HCT116 (cell line): Measurements from ENCODE around the gene UNC45A. TPM values are rescaled to one million over a fixed set of nuclear protein-coding genes. Genes with fewer than 3 reads are reported as not detected.

Experiments
- ATAC-seq: fragments of 200-7000 bp; cut with Tn5 transposase; 2 replicates; pipeline ENCODE4 v1.9.1; 2020; ENCODE audit warnings: mild to moderate bottlenecking, moderate library complexity
- BruUV-seq: library from RNA; stranded (reverse); fragments of 400-500 nt; replicated peaks from 2 replicates; lab custom pipeline; 2021; lab: Mats Ljungman, UMichigan
- CTCF ChIA-PET: fragments of 300-600 bp; sonication (Branson Sonifier 250); formaldehyde crosslinking; loops from one replicate; lab custom pipeline; 2021; ENCODE audit warnings: antibody characterized with exemption; lab: Charles Lee
- POLR2A ChIA-PET: fragments of 300-600, 350-600 bp; sonication (Branson Sonifier 250); formaldehyde crosslinking; loops from one replicate; lab custom pipeline; 2021; ENCODE audit warnings: antibody characterized with exemption; lab: Charles Lee
- RAD21 ChIA-PET, 2 experiments: fragments of 300-600 bp; sonication (Branson Sonifier 250); formaldehyde crosslinking; loops; one replicate each; lab custom pipeline; 2023; ENCODE audit warnings: low total read pairs in 2 of 2; ENCODE audit not compliant: uncharacterized antibody in 2 of 2, unreplicated experiment in 2 of 2, low non-redundant PET in 1 of 2; lab: Charles Lee
- DNase-seq: peaks from one replicate; pipeline ENCODE4 v3.0.0-alpha.2; 2010; ENCODE audit warnings: low read depth, low spot score
- H2AFZ ChIP-seq: fragments of 200-600 bp; shearing (Covaris generic), sonication (generic); 2 replicates; pipeline ENCODE4 v1.6.1; 2017; ENCODE audit warnings: low read depth, mixed run types, mixed read lengths, antibody characterized with exemption, low read length; ENCODE audit not compliant: poor library complexity, severe bottlenecking
- H3K27ac ChIP-seq: 2 replicates; pipeline ENCODE4 v1.5.1; 2012; ENCODE audit warnings: low read depth, low read length
- H3K27me3 ChIP-seq: fragments of 200-600 bp; sonication (generic); 2 replicates; pipeline ENCODE4 v1.6.1; 2016; ENCODE audit warnings: mixed run types, low read length, mixed read lengths; ENCODE audit not compliant: insufficient read depth
- H3K36me3 ChIP-seq, 2 experiments: fragments of 200-500 bp in 1 of 2; fragments of 200-600 bp in 1 of 2; sonication (Bioruptor generic) in 1 of 2; sonication (generic) in 1 of 2; 2 replicates each; pipeline versions ENCODE4 v1.5.1 to v1.6.1; 2014 to 2016; ENCODE audit warnings: low read length in 2 of 2, inconsistent platforms in 1 of 2, mixed read lengths in 1 of 2, mixed run types in 1 of 2; ENCODE audit not compliant: insufficient read depth in 2 of 2, control insufficient read depth in 1 of 2
- H3K4me1 ChIP-seq, 2 experiments: fragments of 200-600 bp in 1 of 2; sonication (generic) in 1 of 2; 2 replicates each; pipeline versions ENCODE4 v1.5.1 to v1.6.1; 2012 to 2017; ENCODE audit warnings: low read length in 2 of 2, inconsistent platforms in 1 of 2, mild to moderate bottlenecking in 1 of 2, mixed read lengths in 1 of 2, mixed run types in 1 of 2, moderate library complexity in 1 of 2; ENCODE audit not compliant: insufficient read depth in 2 of 2, control insufficient read depth in 1 of 2
- H3K4me2 ChIP-seq: fragments of 200-600 bp; sonication (generic); 2 replicates; pipeline ENCODE4 v1.6.1; 2017; ENCODE audit warnings: mixed run types, low read length, mixed read lengths
- H3K4me3 ChIP-seq, 2 experiments: fragments of 200-600 bp in 1 of 2; sonication (generic) in 1 of 2; replicated peaks in 1 of 2; 2 replicates each; pipeline ENCODE4 v1.5.1; 2011 to 2016; ENCODE audit warnings: low read length in 2 of 2, control low read depth in 1 of 2, low read depth in 1 of 2, mild to moderate bottlenecking in 1 of 2, mixed read lengths in 1 of 2, mixed run types in 1 of 2
- H3K79me2 ChIP-seq: fragments of 200-600 bp; sonication (generic); 2 replicates; pipeline ENCODE4 v1.6.1; 2017; ENCODE audit warnings: mild to moderate bottlenecking, mixed run types, low read length, moderate library complexity, mixed read lengths; ENCODE audit not compliant: insufficient read depth
- H3K9ac ChIP-seq: fragments of 200-600 bp; sonication (generic); 2 replicates; pipeline ENCODE4 v1.6.1; 2016; ENCODE audit warnings: low read length, mixed read lengths
- H3K9me2 ChIP-seq: fragments of 200-600 bp; sonication (generic), shearing (Covaris generic); 2 replicates; pipeline ENCODE4 v1.6.1; 2017; ENCODE audit warnings: mixed run types, mild to moderate bottlenecking, moderate library complexity; ENCODE audit not compliant: insufficient read depth
- H3K9me3 ChIP-seq, 2 experiments: fragments of 200-500 bp in 1 of 2; fragments of 200-600 bp in 1 of 2; sonication (Bioruptor generic) in 1 of 2; sonication (generic) in 1 of 2; 2 replicates each; pipeline ENCODE4 v1.6.1; 2014 to 2017; ENCODE audit warnings: low read length in 2 of 2, mixed read lengths in 2 of 2, inconsistent platforms in 1 of 2, low read depth in 1 of 2, mild to moderate bottlenecking in 1 of 2, mixed run types in 1 of 2, moderate library complexity in 1 of 2; ENCODE audit not compliant: control insufficient read depth in 1 of 2, insufficient read depth in 1 of 2
- H4K20me1 ChIP-seq: fragments of 200-600 bp; sonication (generic), shearing (Covaris generic); 2 replicates; pipeline ENCODE4 v1.6.1; 2017; ENCODE audit warnings: mixed run types, mild to moderate bottlenecking, moderate library complexity; ENCODE audit not compliant: insufficient read depth
- ATF3 ChIP-seq: IDR thresholded peaks from 2 replicates; pipeline ENCODE4 v1.6.1; 2012
- CBX3 ChIP-seq: IDR thresholded peaks from 2 replicates; pipeline ENCODE4 v1.6.1; 2012; ENCODE audit warnings: low read depth
- CEBPB ChIP-seq: IDR thresholded peaks from 2 replicates; pipeline ENCODE4 v1.6.1; 2012; ENCODE audit warnings: low read depth
- CTCF ChIP-seq, 3 experiments: fragments of 200-600 bp in 1 of 3; sonication (generic) in 1 of 3; IDR thresholded peaks in 2 of 3; conservative IDR thresholded peaks in 1 of 3; 2 replicates each; pipeline ENCODE4 v1.5.1; 2012 to 2017; ENCODE audit warnings: low read depth in 2 of 3, low read length in 2 of 3, antibody characterized with exemption in 1 of 3, borderline replicate concordance in 1 of 3, control low read depth in 1 of 3, mild to moderate bottlenecking in 1 of 3, mixed read lengths in 1 of 3, mixed run types in 1 of 3, moderate library complexity in 1 of 3; ENCODE audit not compliant: insufficient read depth in 1 of 3
- ELF1 ChIP-seq: IDR thresholded peaks from 2 replicates; pipeline ENCODE4 v1.6.1; 2012; ENCODE audit warnings: low read depth, borderline replicate concordance
- EZH2 ChIP-seq: fragments of 200-600 bp; sonication (generic); IDR thresholded peaks from 2 replicates; pipeline ENCODE4 v1.6.1; 2017; ENCODE audit warnings: antibody characterized with exemption, mixed run types
- EZH2phosphoT487 ChIP-seq: fragments of 200-600 bp; IDR thresholded peaks from 2 replicates; pipeline ENCODE4 v1.6.1; 2018; ENCODE audit warnings: antibody characterized with exemption, borderline replicate concordance
- JUND ChIP-seq: IDR thresholded peaks from 2 replicates; pipeline ENCODE4 v1.6.1; 2012
- MAX ChIP-seq: IDR thresholded peaks from 2 replicates; pipeline ENCODE4 v1.6.1; 2012
- REST ChIP-seq: IDR thresholded peaks from 2 replicates; pipeline ENCODE4 v1.6.1; 2012; ENCODE audit warnings: low read depth
- SIN3A ChIP-seq: IDR thresholded peaks from 2 replicates; pipeline ENCODE4 v1.6.1; 2012; ENCODE audit warnings: low read depth
- SP1 ChIP-seq: IDR thresholded peaks from 2 replicates; pipeline ENCODE4 v1.6.1; 2012; ENCODE audit warnings: low read depth
- SRF ChIP-seq: IDR thresholded peaks from 2 replicates; pipeline ENCODE4 v1.6.1; 2012; ENCODE audit warnings: low read depth
- TCF7L2 ChIP-seq: IDR thresholded peaks from 2 replicates; pipeline ENCODE4 v1.7.0; 2011; ENCODE audit warnings: borderline replicate concordance, inconsistent platforms; ENCODE audit not compliant: insufficient read depth, insufficient read length; ENCODE audit errors: extremely low read depth
- YY1 ChIP-seq: IDR thresholded peaks from 2 replicates; pipeline ENCODE4 v1.6.1; 2011; ENCODE audit warnings: low read length, low read depth, moderate library complexity, mild to moderate bottlenecking; ENCODE audit not compliant: insufficient replicate concordance; ENCODE audit errors: extremely low read depth
- ZBTB33 ChIP-seq: IDR thresholded peaks from 2 replicates; pipeline ENCODE4 v1.6.1; 2011; ENCODE audit warnings: mild to moderate bottlenecking, low read length, moderate library complexity; ENCODE audit not compliant: insufficient replicate concordance; ENCODE audit errors: extremely low read depth
- intact Hi-C: fragments of 100-400 bp; cut with micrococcal nuclease; formaldehyde crosslinking; loops from 2 replicates; pipeline ENCODE4 v1.10.0; 2022
- total RNA-seq: library from RNA; stranded (reverse); gene quantifications from one replicate; pipeline ENCODE4 v1.2.1, GENCODE V29; 2021; ENCODE audit not compliant: unreplicated experiment

Gene UNC45A
- total RNA-seq, 1 experiment from 2014 or later: 95.4 TPM

GRCh38 chr15:90939756-90940155, 4.7 kb downstream of the UNC45A start:
- TF ChIP-seq SP1 (no peak), TCF7L2 (no peak), EZH2phosphoT487 (no peak), REST (no peak), EZH2 (no peak), JUND (no peak), SIN3A (no peak), ELF1 (no peak), MAX (no peak), ZBTB33 (no peak), YY1 (no peak), SRF (no peak), CTCF (IDR thresholded peaks at IDR 0.05 in 2 of 3, conservative IDR thresholded peaks at IDR 0.05 in 1 of 3; ENCODE audit: borderline replicate concordance in 1 of 3, insufficient read depth in 1 of 3, low read depth in 2 of 3, low read length in 2 of 3) (no peak), CEBPB (no peak), ATF3 (no peak), CBX3 (no peak)
- Histone ChIP-seq H2AFZ (no peak overlapping the region), H3K36me3 (peaks cover 24 to 40% of the 10 kb centered on the region in 2 experiments), H3K4me2 (no peak overlapping the region), H3K9me3 (no peaks in the 10 kb centered on the region), H4K20me1 (no peaks in the 10 kb centered on the region), H3K9ac (no peak overlapping the region), H3K4me3 (no peak overlapping the region), H3K4me1 (peaks cover 3 to 10% of the 10 kb centered on the region in 2 experiments; a peak in 3 of 4 replicates), H3K27me3 (no peaks in the 10 kb centered on the region), H3K9me2 (no peaks in the 10 kb centered on the region), H3K27ac (no peak overlapping the region), H3K79me2 (peaks cover 20% of the 10 kb centered on the region; the same call in 1 of the 2 replicates)
- intact Hi-C loops: no loop called here
- CTCF ChIA-PET: no interaction called here
- RAD21 ChIA-PET: no interaction called here
- DNase-seq (no peak), ATAC-seq (no peak)
- no TSS peak for BruUV-seq
- POLR2A ChIA-PET: interaction anchor here (0.5 to 1.1 kb wide), 2 partner anchors 15 to 224 kb away, joined by 3 read pairs; partner anchors contain the start of gene RCCD1
